Endometrial microvascular endothelial cells (primary cell): Measurements from ENCODE around the gene FOS. TPM values are rescaled to one million over a fixed set of nuclear protein-coding genes. Genes with fewer than 3 reads are reported as not detected.
"Not testable (repeated sequence)": the region's sequence is repeated elsewhere in the genome, so short reads cannot be mapped to it uniquely, and the experiment has no call there.

Source experiments
- in situ Hi-C: cut with HindIII; loops from 2 replicates; pipeline ENCODE4 v1.10.0; 2017; ENCODE audit warnings: low sequenced_read_pairs, low pct_unique_long_range_greater_than_20kb; ENCODE audit errors: inconsistent ontology term
- total RNA-seq: library from RNA; depleted of rRNA; stranded (reverse); fragments of >200 nt; gene quantifications from one replicate; pipeline ENCODE4 v1.2.3, GENCODE V29; 2015; ENCODE audit errors: inconsistent ontology term

Gene FOS
- total RNA-seq: 16.9 TPM

GRCh38 chr14:75278422-75279152, at the start of gene FOS:
FOS (plus strand) TSS chr14:75278828; CDS start chr14:75278983, 155 bp downstream.
- in situ Hi-C loops: no loop called here

DNA sequence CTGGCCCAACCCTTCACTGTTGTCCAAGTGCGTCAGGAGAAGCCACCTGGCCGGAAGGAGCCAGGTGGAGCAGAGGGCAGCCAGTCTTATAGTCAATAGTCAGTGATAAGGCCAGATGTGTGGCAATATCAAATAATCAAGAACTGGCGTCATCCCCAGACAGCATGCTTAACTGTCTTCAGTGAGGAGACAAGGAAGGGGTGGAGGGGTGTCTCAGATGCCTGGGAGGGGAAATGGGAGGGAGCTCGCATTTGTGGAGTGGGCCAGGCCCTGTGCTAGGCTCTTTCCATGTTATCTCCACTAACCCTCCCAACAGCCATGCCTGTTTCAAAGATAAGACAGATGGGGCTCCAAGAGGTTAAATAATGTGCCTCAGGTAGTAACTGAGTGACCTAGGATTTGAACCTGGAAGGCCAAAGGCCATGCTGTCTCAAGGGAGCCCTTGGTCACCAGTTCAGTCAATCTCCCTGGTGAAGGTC, 48.9 kb upstream of the FOS start:
- in situ Hi-C loops: no loop called here

- in situ Hi-C loops: no loop called here
Measured at GRCh38 chr14:75230140-75230792, 48.4 kb upstream of the FOS start.

DNA sequence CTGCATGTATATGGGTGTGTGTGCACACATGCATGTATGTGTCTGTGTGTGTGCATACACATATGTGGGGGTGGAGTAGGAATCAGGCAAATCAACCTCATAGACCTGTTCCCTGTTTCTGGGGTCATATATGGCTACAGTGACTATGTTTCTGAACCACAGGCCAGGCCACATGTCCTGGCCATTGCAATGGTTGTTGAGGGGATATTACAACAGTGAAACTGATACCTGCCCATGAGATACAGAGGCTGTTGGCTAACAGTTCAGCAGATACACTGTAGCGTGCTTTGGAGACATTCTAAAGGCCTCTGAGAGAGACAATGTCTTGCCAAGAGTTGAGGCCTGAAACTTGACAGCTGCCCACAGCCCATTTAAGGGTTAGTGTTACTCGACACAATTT, 47.3 kb upstream of the FOS start:
- in situ Hi-C loops: no loop called here

DNA sequence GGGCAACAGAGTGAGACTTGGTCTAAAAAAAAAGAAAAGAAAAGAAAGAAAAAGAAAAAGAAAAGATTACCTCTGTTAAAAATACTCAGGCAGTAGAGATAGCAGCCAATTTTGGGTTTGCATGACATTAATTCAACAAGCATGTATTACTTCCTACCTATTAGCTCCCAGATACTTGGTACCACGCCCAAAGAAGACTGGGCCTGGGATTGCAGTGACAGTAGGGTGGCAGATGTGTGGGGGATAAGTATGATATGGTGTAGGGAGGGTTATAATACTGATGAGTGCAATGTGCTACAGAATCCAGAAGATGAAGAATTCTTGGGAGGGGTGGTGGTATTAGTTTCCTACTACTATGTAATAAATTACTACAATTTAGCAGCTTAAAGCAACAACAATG, 46.4 kb upstream of the FOS start:
- in situ Hi-C loops: no loop called here

DNA sequence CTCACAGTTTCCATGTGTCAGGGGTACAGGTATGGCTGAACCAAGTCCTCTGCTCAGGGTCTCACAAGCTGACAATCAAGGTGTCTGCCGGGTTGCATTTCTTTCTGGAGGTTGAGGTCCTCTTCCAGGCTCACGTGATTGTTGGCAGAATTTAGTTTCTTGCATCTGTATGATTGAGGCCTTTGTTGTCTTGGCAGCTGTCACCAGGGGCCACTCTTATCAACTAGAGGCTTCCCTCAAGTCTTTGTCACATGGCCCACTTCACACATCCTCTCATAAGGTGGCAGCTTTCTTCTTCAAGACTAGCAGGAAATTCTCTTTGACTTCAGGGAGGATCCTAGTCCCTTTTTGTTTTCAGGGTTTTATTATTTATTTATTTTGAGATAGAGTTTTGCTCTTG, 46.0 kb upstream of the FOS start:
- in situ Hi-C loops: no loop called here

- in situ Hi-C loops: no loop called here
Measured at GRCh38 chr14:75234173-75235115, 44.2 kb upstream of the FOS start.

DNA sequence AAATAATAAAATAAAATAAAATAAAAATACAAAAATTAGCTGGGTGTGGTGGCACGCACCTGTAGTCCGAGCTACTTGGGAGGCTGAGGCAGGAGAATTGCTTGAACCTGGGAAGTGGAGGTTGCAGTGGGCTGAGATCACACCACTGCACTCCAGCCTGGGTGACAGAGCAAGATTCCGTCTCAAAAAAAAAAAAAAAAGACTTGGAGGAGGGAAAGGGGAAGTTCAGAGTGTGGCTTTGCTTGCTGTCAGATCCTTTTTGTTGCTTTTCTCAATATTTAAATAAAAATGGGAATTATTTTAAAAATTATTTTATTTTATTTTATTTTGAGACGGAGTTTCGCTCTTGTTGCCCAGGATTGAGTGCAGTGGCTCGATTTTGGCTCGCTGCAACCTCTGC, 43.4 kb upstream of the FOS start:
- in situ Hi-C loops: not testable (repeated sequence)

GRCh38 chr14:75236467-75236866, 42.2 kb upstream of the FOS start:
- in situ Hi-C loops: no loop called here

DNA sequence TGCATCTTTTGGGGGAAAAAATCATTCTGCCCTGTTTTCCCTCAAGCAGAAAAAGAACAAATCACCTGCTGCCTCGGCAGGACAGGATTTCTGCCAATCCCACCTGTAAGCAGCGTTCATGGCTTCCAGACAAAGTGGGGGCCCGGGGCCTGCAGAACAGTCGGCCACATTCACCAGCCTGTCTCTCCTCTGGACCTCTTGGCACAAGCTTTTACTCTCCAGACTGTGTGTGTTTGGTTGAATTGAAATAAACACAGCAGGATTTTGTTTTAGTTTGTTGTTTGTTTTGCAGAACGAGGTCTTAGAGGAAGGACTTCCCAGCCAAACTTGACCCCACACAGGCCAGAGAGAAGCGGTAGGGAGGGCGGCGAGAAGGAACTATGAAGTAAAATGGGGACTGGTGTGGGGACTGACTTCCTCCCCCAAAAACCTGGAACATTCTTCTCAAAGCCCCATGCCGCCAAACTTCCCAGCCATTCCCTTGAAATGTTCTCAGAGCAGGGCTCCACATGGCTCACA, 41.7 kb upstream of the FOS start:
- in situ Hi-C loops: no loop called here

DNA sequence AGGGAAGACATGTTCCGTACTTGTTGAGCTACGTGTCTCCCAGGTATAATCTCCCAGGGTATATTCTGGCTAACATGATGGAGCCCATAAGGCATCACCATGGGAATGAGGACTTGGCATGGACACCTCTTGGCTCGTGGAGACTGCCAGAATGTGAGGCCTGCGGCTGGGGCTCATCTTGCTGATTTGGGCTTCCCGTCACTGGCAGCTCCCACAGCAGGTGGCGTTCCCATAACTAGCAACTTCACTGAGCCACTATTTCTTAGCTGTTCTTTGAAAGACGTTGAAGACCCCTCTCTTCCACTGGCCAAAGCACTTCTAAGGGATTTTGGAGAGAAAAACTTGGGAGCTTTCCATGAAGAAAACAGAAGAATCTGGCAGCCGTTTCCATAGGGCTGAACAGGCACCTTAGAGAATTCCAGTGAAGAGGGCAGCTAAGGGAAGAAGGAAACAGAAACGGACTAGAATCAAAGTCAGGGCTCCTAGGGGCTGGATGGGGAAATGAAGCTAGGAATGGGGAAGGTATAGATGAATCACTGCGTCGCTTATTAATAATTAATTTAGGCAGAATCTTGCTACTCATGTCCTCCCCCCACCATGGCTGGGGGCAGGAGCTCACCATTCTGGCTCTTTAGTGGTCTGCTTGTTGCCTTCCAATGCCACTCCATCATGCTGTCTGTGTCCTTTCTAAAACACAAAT, 39.7 kb upstream of the FOS start:
- in situ Hi-C loops: no loop called here

DNA sequence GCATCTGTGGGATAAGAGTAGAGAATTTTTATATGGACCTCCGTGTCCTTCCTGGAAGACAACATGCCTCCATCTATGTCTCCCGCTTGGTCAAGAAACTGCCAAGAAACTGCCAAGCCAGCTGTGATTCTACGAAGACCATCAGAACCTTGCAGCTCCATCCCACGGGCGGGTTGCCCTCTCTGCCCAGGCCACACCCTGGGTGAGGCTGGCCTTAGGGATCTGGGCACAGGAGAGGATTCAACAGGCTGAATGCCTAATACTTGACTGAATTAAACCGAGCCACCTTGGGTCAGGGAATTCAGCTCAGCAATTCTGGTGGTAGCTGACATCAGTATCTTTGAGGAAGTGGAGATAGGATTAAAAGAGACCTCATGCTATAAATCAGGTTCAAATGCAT, 37.8 kb upstream of the FOS start:
- in situ Hi-C loops: no loop called here

- in situ Hi-C loops: no loop called here
Measured at GRCh38 chr14:75242546-75243273, 35.9 kb upstream of the FOS start.

GRCh38 chr14:75244121-75244520, 34.5 kb upstream of the FOS start:
- in situ Hi-C loops: no loop called here

DNA sequence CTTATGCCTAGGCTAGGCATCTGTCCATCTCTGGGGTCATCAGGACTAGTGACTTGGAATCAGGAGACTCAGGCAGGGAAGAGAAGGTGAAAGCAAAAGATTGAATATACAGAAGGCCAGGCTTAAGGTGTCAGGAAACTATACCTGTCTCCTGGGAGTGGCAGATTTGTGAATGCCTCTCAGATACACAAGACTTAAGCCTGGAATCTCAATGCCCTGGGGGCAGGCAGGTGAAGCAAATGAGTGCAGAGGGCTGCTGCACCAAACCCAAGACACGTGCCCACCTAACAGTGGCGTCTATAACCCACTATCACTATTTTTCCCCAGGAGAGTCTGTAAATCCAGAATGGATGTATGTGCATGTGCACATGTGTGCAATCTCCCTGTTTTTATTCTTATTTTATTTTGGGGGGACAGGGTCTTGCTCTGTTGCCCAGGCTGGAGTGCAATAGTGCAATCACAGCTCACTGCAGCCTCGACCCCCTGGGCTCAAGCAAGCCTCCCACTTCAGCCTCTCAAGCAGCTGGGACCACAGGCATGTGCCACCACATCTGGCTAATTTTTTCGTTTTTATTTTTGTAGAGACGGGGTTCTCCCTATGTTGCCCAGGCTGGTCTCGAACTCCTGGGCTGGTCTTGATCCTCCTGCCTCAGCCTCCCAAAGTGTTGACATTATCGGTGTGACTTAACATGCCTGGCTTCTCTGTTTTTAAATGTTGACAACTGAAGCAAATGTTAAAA, 31.9 kb upstream of the FOS start:
- in situ Hi-C loops: no loop called here

GRCh38 chr14:75247286-75247922, 31.2 kb upstream of the FOS start:
- in situ Hi-C loops: no loop called here

DNA sequence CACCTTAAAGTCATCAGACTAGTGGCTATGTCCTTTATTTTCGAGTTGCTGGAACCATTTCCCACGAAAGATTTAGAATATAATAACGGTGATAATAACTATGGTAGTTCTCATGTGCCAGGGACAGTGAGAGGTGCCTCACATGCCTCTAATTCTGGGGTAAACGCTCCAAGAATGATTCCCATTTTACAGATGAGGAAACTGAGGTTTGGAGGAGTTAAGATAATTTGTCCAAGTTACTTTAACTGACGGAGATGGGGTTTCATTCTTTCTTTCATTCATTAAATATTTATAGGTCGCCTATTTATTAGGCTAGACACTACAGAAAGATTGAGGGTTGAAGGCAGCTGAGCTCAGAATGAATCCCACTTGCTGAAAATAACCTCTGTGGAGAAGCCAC, 30.7 kb upstream of the FOS start:
- in situ Hi-C loops: no loop called here
